Heart left ventricle (tissue), 16 donors: ENCODE data around the gene SLC5A10. TPM values are rescaled to one million over a fixed set of nuclear protein-coding genes. Genes with fewer than 3 reads are reported as not detected.

ENCODE experiments used
- ATAC-seq, 4 donors: fragments of 200-7000 bp; cut with Tn5 transposase; one replicate each; pipeline ENCODE4 v1.9.1; 2020 to 2022; ENCODE audit warnings: moderate library complexity in 4 of 4, mild to moderate bottlenecking in 3 of 4, moderate number of reproducible peaks in 1 of 4
- DNase-seq, 5 donors: peaks; one replicate each; pipeline ENCODE4 v3.0.0-alpha.2; 2020
- H3K27ac ChIP-seq, 12 donors: fragments of 200-600 bp; sonication (generic) in 4 of 12; one replicate each; pipeline versions ENCODE4 v1.5.0 to v1.8.0; 2016 to 2022; ENCODE audit warnings: mild to moderate bottlenecking in 2 of 12
- H3K27me3 ChIP-seq, 9 donors: fragments of 200-600 bp; sonication (generic) in 2 of 9; one replicate each; pipeline versions ENCODE4 v1.5.1 to v1.8.0; 2016 to 2022; ENCODE audit warnings: mild to moderate bottlenecking in 3 of 9
- H3K36me3 ChIP-seq, 9 donors: fragments of 200-600 bp; sonication (generic) in 2 of 9; one replicate each; pipeline versions ENCODE4 v1.5.0 to v1.8.0; 2018 to 2022; ENCODE audit warnings: mild to moderate bottlenecking in 2 of 9
- H3K4me1 ChIP-seq, 12 donors: fragments of 200-600 bp; sonication (generic) in 4 of 12; one replicate each; pipeline versions ENCODE4 v1.5.0 to v1.8.0; 2016 to 2022; ENCODE audit warnings: mild to moderate bottlenecking in 3 of 12
- H3K4me3 ChIP-seq, 12 donors: fragments of 200-600 bp; sonication (generic) in 4 of 12; one replicate each; pipeline versions ENCODE4 v1.5.0 to v1.8.0; 2017 to 2022; ENCODE audit warnings: mild to moderate bottlenecking in 9 of 12, moderate library complexity in 4 of 12
- H3K9me3 ChIP-seq, 12 donors: fragments of 200-600 bp; sonication (generic) in 4 of 12; one replicate each; pipeline versions ENCODE4 v1.5.0 to v1.8.0; 2016 to 2022; ENCODE audit warnings: mild to moderate bottlenecking in 1 of 12
- POLR2A ChIP-seq, 2 donors: fragments of 450-650 bp; IDR thresholded peaks; one replicate each; pipeline ENCODE4 v1.6.1; 2017; ENCODE audit warnings: antibody characterized with exemption in 2 of 2, mild to moderate bottlenecking in 2 of 2, moderate library complexity in 2 of 2
- WGBS, 4 donors: extraction: QIAGEN DNeasy Blood & Tissue Kit in 2 of 4; methylation state at CpG; one replicate each; pipeline versions ENCODE4 v1.1.5 to v1.1.7; 2013 to 2018; 5-methylcytosine and 5-hydroxymethylcytosine counted together
- intact Hi-C, 10 donors: fragments of 100-400 bp; cut with DNase I; formaldehyde crosslinking; loops; one replicate each; pipeline versions ENCODE4 v1.11.1 to v1.14.2; 2022
- polyA plus RNA-seq, 2 donors: library from polyadenylated mRNA; stranded (reverse); fragments of 200-250 nt; gene quantifications; one replicate each; pipeline ENCODE4 v1.2.3, GENCODE V29; 2013
- total RNA-seq, 9 donors: library from RNA; depleted of rRNA in 2 of 9; stranded (reverse); fragments of >200 nt in 2 of 9; fragmentation: NEBNext Ultra II Directional in 3 of 9; extraction: Animal tissue kit (Norgen Biotek cat#: 25700) in 3 of 9; gene quantifications; one replicate each; pipeline versions ENCODE4 v1.1.0 to v1.2.4, GENCODE V29; 2016 to 2023
- TF ChIP-seq, protein P1 (sequence below), 12 donors: fragments of 200-600 bp; sonication (generic) in 4 of 12; IDR thresholded peaks; one replicate each; pipeline versions ENCODE4 v1.5.0 to v1.8.0; 2018 to 2022; ENCODE audit warnings: antibody characterized with exemption in 12 of 12, mild to moderate bottlenecking in 5 of 12
- donor health status: ischemic (EF 13 %, LVEDD 7.1; RV severe dilation, severe dysfunction).
- donor health status: healthy with polysubstance abuse.
- donor health status: DM: no; HTN: yes; CAD: no.
- donor health status: DM: no; HTN: no; CAD: no.
- donor health status: ischemic (EF 25% LVEDD 6.9; RV normal size, moderate dysfunction).
- donor health status: ischemic (EF 25% LVEDD 5.7; RV mildly dilated, moderate dysfunction).
- donor health status: healthy.
- donor health status: DM: yes; HTN: yes; CAD: no.
- donor health status: ischemic (EF 35%, LVEDD 5.7; RV mildly dilated, moderate dysfunction).
- donor health status: nonischemic (EF 11% LVEDD 7.7; RV severe dilation, severe dysfunction).
- donor health status: DM: yes; HTN: yes; CAD: no.
- donor health status: PGD.
- donor health status: ischemic (EF 29% LVEDD 5.4; RV normal size, mild dysfunction).
- donor health status: nonischemic (EF 23%, LVEDD 6.1; RV moderate dilation, normal function).

Gene SLC5A10
- total and polyA plus RNA-seq, 11 donors, result 0.04 to 0.31 (median 0.09) TPM; not detected in 7

DNA sequence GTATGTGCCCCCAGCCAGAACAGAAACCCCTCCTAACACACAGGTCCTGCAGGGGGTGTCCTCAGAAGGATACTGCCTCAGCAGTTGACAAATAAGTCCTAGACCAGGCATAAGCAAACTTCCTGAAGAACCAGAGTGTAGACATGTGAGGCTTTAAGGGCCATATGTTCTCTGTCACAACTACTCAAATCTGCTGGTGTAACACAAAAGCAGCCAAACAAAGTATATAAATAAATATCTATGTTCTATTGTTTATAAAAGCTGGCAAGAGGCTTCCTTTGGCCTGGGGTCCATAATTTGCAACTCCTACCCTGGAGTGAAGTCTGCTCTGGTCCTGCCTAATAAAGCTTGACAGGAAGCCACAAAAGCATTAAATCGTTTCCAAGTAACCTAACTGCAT is 42.7 kb downstream of the SLC5A10 start:
- H3K27me3 ChIP-seq, result no peaks in the 10 kb centered on the region
- H3K4me1 ChIP-seq, result peaks cover 0 to 9% (median 0%) of the 10 kb centered on the region in 12 donors
- ATAC-seq, result no peak
- DNase-seq, result no peak
- H3K27ac ChIP-seq, result no peak overlapping the region
- TF ChIP-seq, protein P1, sequence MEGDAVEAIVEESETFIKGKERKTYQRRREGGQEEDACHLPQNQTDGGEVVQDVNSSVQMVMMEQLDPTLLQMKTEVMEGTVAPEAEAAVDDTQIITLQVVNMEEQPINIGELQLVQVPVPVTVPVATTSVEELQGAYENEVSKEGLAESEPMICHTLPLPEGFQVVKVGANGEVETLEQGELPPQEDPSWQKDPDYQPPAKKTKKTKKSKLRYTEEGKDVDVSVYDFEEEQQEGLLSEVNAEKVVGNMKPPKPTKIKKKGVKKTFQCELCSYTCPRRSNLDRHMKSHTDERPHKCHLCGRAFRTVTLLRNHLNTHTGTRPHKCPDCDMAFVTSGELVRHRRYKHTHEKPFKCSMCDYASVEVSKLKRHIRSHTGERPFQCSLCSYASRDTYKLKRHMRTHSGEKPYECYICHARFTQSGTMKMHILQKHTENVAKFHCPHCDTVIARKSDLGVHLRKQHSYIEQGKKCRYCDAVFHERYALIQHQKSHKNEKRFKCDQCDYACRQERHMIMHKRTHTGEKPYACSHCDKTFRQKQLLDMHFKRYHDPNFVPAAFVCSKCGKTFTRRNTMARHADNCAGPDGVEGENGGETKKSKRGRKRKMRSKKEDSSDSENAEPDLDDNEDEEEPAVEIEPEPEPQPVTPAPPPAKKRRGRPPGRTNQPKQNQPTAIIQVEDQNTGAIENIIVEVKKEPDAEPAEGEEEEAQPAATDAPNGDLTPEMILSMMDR (IDR thresholded peaks at IDR 0.05), result no peak
- no peak overlapping the region for H3K4me3 ChIP-seq
- 33 to 53% (median 43%) methylated on average over 1 of the region's 1 CpG for WGBS, 4 donors
- intact Hi-C loops, result no loop called here
- H3K36me3 ChIP-seq, result no peaks in the 10 kb centered on the region
- H3K9me3 ChIP-seq, result peaks cover 0 to 18% (median 4%) of the 10 kb centered on the region in 12 donors

DNA sequence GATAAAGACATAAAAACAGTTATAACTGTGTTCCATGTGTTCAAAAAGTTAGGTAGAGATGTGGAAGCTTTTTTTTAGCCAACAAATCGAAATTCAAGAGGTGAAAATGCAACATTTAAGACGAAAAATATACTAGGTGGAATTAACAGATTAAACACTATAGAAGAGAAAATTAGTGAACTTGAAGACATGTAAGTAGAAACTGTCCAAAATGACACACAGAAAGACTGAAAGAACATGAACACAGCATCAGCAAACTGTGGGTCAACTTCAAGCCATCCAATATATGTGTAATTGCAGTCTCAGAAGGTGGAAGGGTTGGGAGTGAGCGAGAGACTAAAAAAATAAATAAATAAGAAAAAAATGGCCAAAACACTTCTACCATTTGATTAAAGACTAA is 43.3 kb downstream of the SLC5A10 start:
- no peak overlapping the region for H3K27ac ChIP-seq
- H3K9me3 ChIP-seq, result peaks cover 0 to 18% (median 4%) of the 10 kb centered on the region in 12 donors
- DNase-seq (no peak), ATAC-seq (no peak)
- no peaks in the 10 kb centered on the region for H3K36me3 ChIP-seq
- H3K4me1 ChIP-seq, result peaks cover 0 to 9% (median 0%) of the 10 kb centered on the region in 12 donors
- WGBS, 4 donors, result 85 to 89% (median 87%) methylated on average over 3 of the region's 3 CpGs
- TF ChIP-seq, protein P1 (IDR thresholded peaks at IDR 0.05), result no peak
- TF ChIP-seq POLR2A (IDR thresholded peaks at IDR 0.05), result no peak
- H3K27me3 ChIP-seq, result no peaks in the 10 kb centered on the region
- intact Hi-C loops, result no loop called here
- H3K4me3 ChIP-seq, result no peak overlapping the region

DNA sequence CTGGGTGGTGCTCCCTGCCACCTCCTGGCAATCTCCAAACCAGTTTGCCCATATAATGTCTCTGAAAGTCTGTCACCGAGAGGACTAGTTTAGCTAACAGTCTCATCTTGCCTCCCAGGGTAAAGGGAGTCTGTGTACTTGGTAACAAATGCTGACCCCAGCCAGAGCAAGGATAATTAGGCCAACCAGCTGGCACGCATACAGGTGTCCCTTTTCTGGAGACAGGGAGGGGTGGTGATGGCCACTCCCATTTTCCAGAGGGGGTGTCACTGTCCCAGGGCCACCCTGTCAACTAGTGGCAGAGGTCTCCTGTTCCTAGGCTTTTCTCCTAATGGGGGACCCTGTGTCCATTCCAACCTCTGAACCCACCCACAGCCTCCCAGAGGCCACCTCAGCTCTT is 44.5 kb downstream of the SLC5A10 start:
- ATAC-seq, result no peak
- no peaks in the 10 kb centered on the region for H3K27me3 ChIP-seq
- H3K27ac ChIP-seq, result no peak overlapping the region
- DNase-seq, result no peak
- WGBS, 4 donors, result 91 to 100% (median 95%) methylated on average over 2 of the region's 2 CpGs
- peaks cover 0 to 9% (median 0%) of the 10 kb centered on the region in 12 donors for H3K4me1 ChIP-seq
- peaks cover 0 to 18% (median 4%) of the 10 kb centered on the region in 12 donors for H3K9me3 ChIP-seq
- H3K36me3 ChIP-seq, result no peaks in the 10 kb centered on the region
- no peak overlapping the region for H3K4me3 ChIP-seq
- TF ChIP-seq, protein P1 (IDR thresholded peaks at IDR 0.05), result no peak
- no peak for TF ChIP-seq POLR2A (IDR thresholded peaks at IDR 0.05)
- intact Hi-C loops, result no loop called here

DNA sequence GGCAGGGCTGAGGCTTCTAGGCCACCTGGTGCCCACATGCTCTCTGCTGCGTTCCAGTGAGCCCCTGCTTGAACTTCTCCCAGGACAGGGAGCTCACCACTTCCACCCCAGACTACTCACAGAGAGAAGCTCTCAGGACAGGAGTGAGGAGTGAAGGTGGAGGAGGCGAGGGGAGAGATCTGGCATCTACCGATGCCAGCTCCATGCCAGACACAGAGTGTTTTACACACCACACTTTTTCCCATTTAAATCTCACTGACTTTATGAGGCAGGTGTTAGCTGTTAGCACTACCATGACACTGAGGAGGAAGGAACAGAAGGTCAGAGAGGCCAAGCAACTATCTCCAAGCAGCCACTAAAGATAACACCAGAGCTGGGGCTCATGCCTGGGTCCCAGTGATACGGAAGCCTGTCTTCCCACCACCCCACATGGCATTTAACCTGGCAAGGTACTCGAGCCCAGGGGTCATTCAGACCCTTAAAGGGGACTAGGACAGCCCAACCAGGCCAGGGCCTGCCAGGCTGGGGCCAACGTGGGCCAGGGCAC is 45.8 kb downstream of the SLC5A10 start:
- Histone ChIP-seq H3K27me3 (no peaks in the 10 kb centered on the region), H3K4me1 (peaks cover 0 to 4% (median 0%) of the 10 kb centered on the region in 12 donors), H3K36me3 (no peaks in the 10 kb centered on the region), H3K4me3 (no peak overlapping the region), H3K9me3 (peaks cover 0 to 18% (median 4%) of the 10 kb centered on the region in 12 donors), H3K27ac (no peak overlapping the region)
- no peak for DNase-seq
- TF ChIP-seq, protein P1 (IDR thresholded peaks at IDR 0.05), result no peak
- TF ChIP-seq POLR2A (IDR thresholded peaks at IDR 0.05), result no peak
- intact Hi-C loops, result no loop called here
- 61 to 74% (median 65%) methylated on average over 6 of the region's 6 CpGs for WGBS, 4 donors
- ATAC-seq, result no peak
